ENCODE measurements around the gene PPP4R4. TPM values are rescaled to one million over a fixed set of nuclear protein-coding genes. Genes with fewer than 3 reads are reported as not detected.

The PPP4R4 gene
- total and polyA plus RNA-seq, 4 donors: 0.08 to 0.93 (median 0.10) TPM; not detected in 1

DNA sequence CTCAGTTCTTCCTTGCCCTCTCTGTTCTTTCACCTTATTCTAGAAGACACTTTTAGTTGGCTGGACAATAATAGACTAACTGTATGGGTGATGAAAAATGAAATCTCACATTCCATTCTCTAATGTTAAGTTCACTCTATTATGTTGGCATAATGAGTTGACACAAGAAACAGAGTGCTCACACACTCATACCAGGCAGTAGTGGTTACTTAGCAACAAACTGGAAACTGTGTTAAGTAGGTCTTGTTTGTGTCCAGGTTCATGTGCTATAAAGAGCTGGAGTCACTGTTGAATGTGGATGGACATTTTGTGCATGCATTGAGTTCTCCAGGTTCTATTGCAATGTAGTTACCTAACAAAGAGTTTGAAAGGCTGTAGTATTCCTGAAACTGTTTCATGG is 16.9 kb upstream of the PPP4R4 start:
- no peaks in the 10 kb centered on the region for H3K36me3 ChIP-seq (ENCODE audit: control insufficient read depth in 1 of 2, insufficient read depth in 2 of 2, low read length in 1 of 2)
- no peaks in the 10 kb centered on the region for H3K4me1 ChIP-seq (ENCODE audit: control insufficient read depth in 1 of 2, insufficient read depth in 2 of 2, low read length in 2 of 2)
- ATAC-seq (ENCODE audit: low FRiP score) (no peak), DNase-seq (no peak)
- H3K4me3 ChIP-seq (ENCODE audit: low read length in 2 of 2): no peak overlapping the region
- no peaks in the 10 kb centered on the region for H3K27me3 ChIP-seq (ENCODE audit: control insufficient read depth in 1 of 2, insufficient read depth in 2 of 2, low read length in 1 of 2)
- intact Hi-C loops (cut with DNase I): no loop called here
- H3K27ac ChIP-seq (ENCODE audit: low read depth in 1 of 2, low read length in 2 of 2): no peak overlapping the region
- no peaks in the 10 kb centered on the region for H3K9me3 ChIP-seq (ENCODE audit: control insufficient read depth, low read length)

DNA sequence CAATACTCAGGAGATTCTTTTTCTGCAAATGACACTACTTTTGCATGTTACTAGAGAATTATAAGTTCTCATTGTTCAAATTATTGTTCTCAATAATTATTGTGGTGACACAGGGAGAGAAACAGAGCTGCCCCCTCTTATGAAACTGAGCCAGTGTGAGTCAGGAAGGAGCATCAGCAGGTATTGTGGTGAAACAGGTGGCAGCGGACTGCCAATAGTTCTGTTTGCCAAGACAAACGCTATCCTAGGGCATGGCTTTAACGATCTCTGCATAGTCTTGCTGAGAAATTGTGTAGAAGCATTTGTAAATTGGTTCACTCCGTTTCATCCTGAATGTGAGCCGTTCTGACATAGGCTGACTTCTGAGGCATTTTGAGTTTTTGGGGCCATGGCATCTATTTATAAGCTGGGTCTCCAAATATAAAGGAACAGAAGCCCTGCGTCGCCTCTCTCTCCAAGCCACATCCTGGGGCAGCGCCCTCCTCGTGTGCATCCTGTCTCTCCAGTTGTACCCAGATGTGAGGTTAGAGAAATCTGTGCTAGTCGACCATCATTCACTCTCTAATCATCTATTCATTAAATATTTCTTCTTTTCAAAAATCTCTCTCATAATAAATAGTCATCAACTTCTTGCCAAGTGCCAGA is 15.8 kb upstream of the PPP4R4 start:
- Histone ChIP-seq H3K27ac (ENCODE audit: low read depth in 1 of 2, low read length in 2 of 2) (no peak overlapping the region), H3K4me1 (ENCODE audit: control insufficient read depth in 1 of 2, insufficient read depth in 2 of 2, low read length in 2 of 2) (no peaks in the 10 kb centered on the region), H3K4me3 (ENCODE audit: low read length in 2 of 2) (no peak overlapping the region), H3K36me3 (ENCODE audit: control insufficient read depth in 1 of 2, insufficient read depth in 2 of 2, low read length in 1 of 2) (no peaks in the 10 kb centered on the region), H3K9me3 (ENCODE audit: control insufficient read depth, low read length) (no peaks in the 10 kb centered on the region), H3K27me3 (ENCODE audit: control insufficient read depth in 1 of 2, insufficient read depth in 2 of 2, low read length in 1 of 2) (no peaks in the 10 kb centered on the region)
- intact Hi-C loops (cut with DNase I): no loop called here
- ATAC-seq (ENCODE audit: low FRiP score) (no peak), DNase-seq (no peak)
- 70 to 71% methylated on average over 10 of the region's 10 CpGs for WGBS, 2 donors

DNA sequence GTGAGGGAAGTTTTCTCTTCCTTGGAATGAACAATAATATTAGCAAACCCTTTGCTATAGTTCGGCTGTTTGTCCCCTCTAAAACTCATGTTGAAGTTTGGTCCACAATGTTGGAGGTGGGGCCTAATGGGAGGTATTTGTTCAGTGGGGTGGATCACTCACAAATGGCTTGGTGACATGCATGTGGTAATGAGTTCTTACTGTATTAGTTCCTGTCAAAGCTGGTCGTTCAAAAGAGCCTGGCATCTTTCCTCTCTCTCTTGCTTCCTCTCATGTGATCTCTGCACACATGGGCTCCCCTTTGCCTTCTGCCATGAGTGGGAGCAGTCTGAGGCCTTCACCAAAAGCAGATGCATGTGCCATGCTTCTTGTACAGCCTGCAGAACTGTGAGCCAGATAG is 13.1 kb upstream of the PPP4R4 start:
- no peaks in the 10 kb centered on the region for H3K36me3 ChIP-seq (ENCODE audit: control insufficient read depth in 1 of 2, insufficient read depth in 2 of 2, low read length in 1 of 2)
- intact Hi-C loops (cut with DNase I): no loop called here
- H3K27me3 ChIP-seq (ENCODE audit: control insufficient read depth in 1 of 2, insufficient read depth in 2 of 2, low read length in 1 of 2): no peaks in the 10 kb centered on the region
- no peaks in the 10 kb centered on the region for H3K9me3 ChIP-seq (ENCODE audit: control insufficient read depth, low read length)
- DNase-seq (no peak), ATAC-seq (ENCODE audit: low FRiP score) (no peak)
- H3K27ac ChIP-seq (ENCODE audit: low read depth in 1 of 2, low read length in 2 of 2): no peak overlapping the region
- H3K4me1 ChIP-seq (ENCODE audit: control insufficient read depth in 1 of 2, insufficient read depth in 2 of 2, low read length in 2 of 2): no peaks in the 10 kb centered on the region
- WGBS, 2 donors: 52 to 60% methylated on average over 2 of the region's 2 CpGs
- H3K4me3 ChIP-seq (ENCODE audit: low read length in 2 of 2): no peak overlapping the region

DNA sequence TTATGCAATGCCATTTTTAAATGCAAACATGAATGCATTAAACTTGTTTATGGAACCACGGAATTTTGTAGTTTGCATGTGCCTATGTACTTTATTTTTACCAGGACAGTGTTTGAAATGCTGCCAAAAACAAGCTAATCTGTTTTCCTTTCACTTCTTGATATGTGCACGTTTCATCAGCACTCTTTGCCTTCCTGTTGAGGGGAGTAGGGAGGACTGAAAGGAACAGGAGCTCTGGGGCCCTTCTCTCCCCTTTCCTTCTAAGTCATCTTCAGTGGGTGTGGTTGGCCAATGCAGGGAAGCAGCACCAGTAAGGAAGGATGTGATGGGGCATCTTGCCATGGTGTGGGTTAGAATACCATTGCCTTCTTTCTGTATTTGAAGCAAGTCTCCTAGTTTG is 12.1 kb upstream of the PPP4R4 start:
- Histone ChIP-seq H3K4me3 (ENCODE audit: low read length in 2 of 2) (no peak overlapping the region), H3K9me3 (ENCODE audit: control insufficient read depth, low read length) (no peaks in the 10 kb centered on the region), H3K27ac (ENCODE audit: low read depth in 1 of 2, low read length in 2 of 2) (no peak overlapping the region), H3K4me1 (ENCODE audit: control insufficient read depth in 1 of 2, insufficient read depth in 2 of 2, low read length in 2 of 2) (no peaks in the 10 kb centered on the region), H3K36me3 (ENCODE audit: control insufficient read depth in 1 of 2, insufficient read depth in 2 of 2, low read length in 1 of 2) (no peaks in the 10 kb centered on the region), H3K27me3 (ENCODE audit: control insufficient read depth in 1 of 2, insufficient read depth in 2 of 2, low read length in 1 of 2) (no peaks in the 10 kb centered on the region)
- ATAC-seq (ENCODE audit: low FRiP score) (no peak), DNase-seq (no peak)
- intact Hi-C loops (cut with DNase I): no loop called here
- WGBS, 2 donors: 2% methylated on average over 2 of the region's 2 CpGs

DNA sequence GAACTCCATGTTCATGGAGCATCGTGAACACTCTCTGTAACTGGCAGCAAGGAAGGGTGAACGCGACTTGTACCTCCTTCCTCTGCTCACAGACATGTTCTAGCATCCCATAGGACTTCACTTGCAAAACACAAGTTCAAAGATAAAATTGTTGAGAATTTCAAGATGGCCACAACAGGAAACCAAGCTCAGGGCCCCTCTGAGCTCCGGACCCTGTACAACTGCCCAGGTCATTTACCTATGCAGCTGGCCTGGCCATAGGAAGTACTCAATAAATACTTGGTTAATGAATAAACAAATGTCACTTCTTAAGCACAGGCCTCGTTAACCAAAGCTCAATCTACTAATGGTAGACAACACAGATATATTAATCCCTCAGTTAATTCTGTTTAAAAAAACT is 11.7 kb upstream of the PPP4R4 start:
- H3K9me3 ChIP-seq (ENCODE audit: control insufficient read depth, low read length): no peaks in the 10 kb centered on the region
- no peak overlapping the region for H3K4me3 ChIP-seq (ENCODE audit: low read length in 2 of 2)
- no peaks in the 10 kb centered on the region for H3K4me1 ChIP-seq (ENCODE audit: control insufficient read depth in 1 of 2, insufficient read depth in 2 of 2, low read length in 2 of 2)
- no peak for DNase-seq
- 85 to 95% methylated on average over 5 of the region's 5 CpGs for WGBS, 2 donors
- intact Hi-C loops (cut with DNase I): no loop called here
- no peak for ATAC-seq (ENCODE audit: low FRiP score)
- H3K27ac ChIP-seq (ENCODE audit: low read depth in 1 of 2, low read length in 2 of 2): no peak overlapping the region
- H3K36me3 ChIP-seq (ENCODE audit: control insufficient read depth in 1 of 2, insufficient read depth in 2 of 2, low read length in 1 of 2): no peaks in the 10 kb centered on the region
- no peaks in the 10 kb centered on the region for H3K27me3 ChIP-seq (ENCODE audit: control insufficient read depth in 1 of 2, insufficient read depth in 2 of 2, low read length in 1 of 2)

DNA sequence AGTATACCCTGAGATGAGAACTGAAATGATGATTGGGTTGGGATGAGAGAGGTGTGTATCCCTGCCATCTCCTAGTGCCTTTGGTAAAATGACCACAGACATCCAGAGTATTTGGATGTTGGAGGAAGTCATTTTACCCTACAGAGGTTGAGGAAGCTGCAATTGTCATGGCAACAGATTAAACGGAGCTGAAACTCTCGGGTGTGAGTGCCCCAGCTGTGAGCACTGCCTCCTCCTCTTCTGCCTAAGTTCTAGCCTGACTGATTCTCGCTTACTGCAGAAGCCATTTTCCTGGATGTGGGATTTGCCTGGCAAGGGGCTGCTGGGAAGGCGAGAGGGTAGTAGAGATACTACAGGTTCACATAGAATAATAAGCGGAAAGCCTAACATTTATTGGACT is 10.3 kb upstream of the PPP4R4 start:
- Histone ChIP-seq H3K27ac (ENCODE audit: low read depth in 1 of 2, low read length in 2 of 2) (no peak overlapping the region), H3K4me3 (ENCODE audit: low read length in 2 of 2) (no peak overlapping the region), H3K27me3 (ENCODE audit: control insufficient read depth in 1 of 2, insufficient read depth in 2 of 2, low read length in 1 of 2) (no peaks in the 10 kb centered on the region), H3K4me1 (ENCODE audit: control insufficient read depth in 1 of 2, insufficient read depth in 2 of 2, low read length in 2 of 2) (no peaks in the 10 kb centered on the region), H3K9me3 (ENCODE audit: control insufficient read depth, low read length) (no peaks in the 10 kb centered on the region), H3K36me3 (ENCODE audit: control insufficient read depth in 1 of 2, insufficient read depth in 2 of 2, low read length in 1 of 2) (no peaks in the 10 kb centered on the region)
- intact Hi-C loops (cut with DNase I): no loop called here
- WGBS, 2 donors: 80 to 81% methylated on average over 5 of the region's 5 CpGs
- DNase-seq (no peak), ATAC-seq (ENCODE audit: low FRiP score) (no peak)

DNA sequence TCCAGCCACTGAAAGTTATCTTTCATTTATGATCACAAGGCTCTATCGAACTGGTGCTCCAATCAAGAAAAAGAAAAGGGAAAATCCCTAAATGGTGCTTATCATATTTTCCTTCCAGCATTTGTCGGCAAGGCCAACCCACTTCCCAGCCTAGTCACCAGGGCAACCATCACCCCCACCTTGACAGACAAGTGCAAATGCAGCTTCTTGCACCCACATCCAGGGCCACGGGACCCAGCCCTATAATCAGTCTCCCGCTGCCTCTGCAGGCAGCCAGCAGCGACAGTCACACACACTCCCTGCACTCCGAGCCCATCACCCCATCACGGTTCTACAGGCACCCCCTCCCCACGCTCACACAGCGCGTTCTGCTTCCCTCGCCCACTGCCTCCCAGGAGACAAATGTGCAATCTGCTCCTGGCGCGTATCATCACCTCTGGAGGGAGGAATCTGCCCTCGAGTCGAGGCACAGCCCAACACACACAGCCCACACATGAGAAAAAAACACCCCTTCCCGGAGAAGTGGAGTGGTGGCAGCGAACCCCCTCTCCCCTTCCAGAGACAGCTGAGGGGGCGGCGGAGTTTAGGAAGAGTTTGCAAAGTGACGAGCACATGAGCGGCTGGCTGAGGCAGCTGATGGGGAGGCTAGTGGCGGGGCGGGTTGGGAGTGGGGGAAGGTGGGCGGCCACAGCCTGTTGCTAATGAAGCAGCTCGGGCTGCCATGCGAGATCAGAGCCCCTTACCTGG is 9.3 kb upstream of the PPP4R4 start:
- Histone ChIP-seq H3K9me3 (ENCODE audit: control insufficient read depth, low read length) (no peaks in the 10 kb centered on the region), H3K27ac (ENCODE audit: low read depth in 1 of 2, low read length in 2 of 2) (no peak overlapping the region), H3K36me3 (ENCODE audit: control insufficient read depth in 1 of 2, insufficient read depth in 2 of 2, low read length in 1 of 2) (no peaks in the 10 kb centered on the region), H3K4me3 (ENCODE audit: low read length in 2 of 2) (no peak overlapping the region), H3K4me1 (ENCODE audit: control insufficient read depth in 1 of 2, insufficient read depth in 2 of 2, low read length in 2 of 2) (no peaks in the 10 kb centered on the region), H3K27me3 (ENCODE audit: control insufficient read depth in 1 of 2, insufficient read depth in 2 of 2, low read length in 1 of 2) (no peaks in the 10 kb centered on the region)
- 13 to 19% methylated on average over 25 to 26 of the region's 26 CpGs for WGBS, 2 donors
- no peak for ATAC-seq (ENCODE audit: low FRiP score)
- intact Hi-C loops (cut with DNase I): no loop called here
- DNase-seq: no peak

DNA sequence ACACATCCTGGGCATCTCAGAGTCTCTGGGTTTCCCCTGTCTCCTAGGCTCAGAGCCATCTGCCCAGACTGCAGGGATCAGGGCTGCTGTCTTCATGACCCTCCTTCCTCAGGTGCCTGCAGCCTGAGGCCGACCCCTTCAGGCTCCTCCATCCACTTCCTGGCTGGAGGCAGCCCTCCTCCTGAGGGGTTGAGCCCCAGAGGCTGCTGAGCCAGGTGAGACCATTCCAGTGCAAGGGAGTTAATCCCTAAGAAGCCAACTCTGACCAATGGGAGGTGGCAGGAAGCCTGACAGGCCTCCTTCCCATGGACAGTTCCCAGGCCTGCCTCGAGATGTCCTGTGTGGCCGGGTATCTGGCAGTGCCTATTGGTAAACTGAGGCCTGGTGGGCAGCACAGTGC is 8.4 kb upstream of the PPP4R4 start:
- ATAC-seq (ENCODE audit: low FRiP score): no peak
- intact Hi-C loops (cut with DNase I): no loop called here
- 85 to 86% methylated on average over 3 of the region's 3 CpGs for WGBS, 2 donors

DNA sequence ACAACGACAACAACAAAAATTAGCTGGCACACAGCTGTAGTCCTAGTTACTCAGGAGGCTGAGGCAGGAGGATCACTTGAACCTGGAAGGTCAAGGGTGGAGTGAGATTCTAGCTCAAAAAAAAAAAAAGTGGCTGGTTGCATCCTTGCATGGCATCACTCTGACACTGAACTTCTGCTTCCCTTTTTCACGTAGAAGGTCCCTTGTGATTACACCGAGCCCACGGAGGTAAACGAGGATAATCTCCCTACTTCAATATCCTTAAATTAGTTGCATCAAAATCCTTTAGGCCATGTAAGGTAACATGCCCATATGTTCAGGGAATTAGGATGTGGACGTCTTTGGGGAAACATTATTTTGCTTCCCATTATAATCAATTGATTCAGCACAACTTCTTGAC is 4.0 kb upstream of the PPP4R4 start:
- WGBS, 2 donors: 83 to 87% methylated on average over 6 of the region's 6 CpGs
- ATAC-seq (ENCODE audit: low FRiP score): no peak
- Histone ChIP-seq H3K27me3 (ENCODE audit: control insufficient read depth in 1 of 2, insufficient read depth in 2 of 2, low read length in 1 of 2) (no peaks in the 10 kb centered on the region), H3K36me3 (ENCODE audit: control insufficient read depth in 1 of 2, insufficient read depth in 2 of 2, low read length in 1 of 2) (no peaks in the 10 kb centered on the region), H3K4me3 (ENCODE audit: low read length in 2 of 2) (no peak overlapping the region), H3K27ac (ENCODE audit: low read depth in 1 of 2, low read length in 2 of 2) (no peak overlapping the region), H3K4me1 (ENCODE audit: control insufficient read depth in 1 of 2, insufficient read depth in 2 of 2, low read length in 2 of 2) (no peaks in the 10 kb centered on the region), H3K9me3 (ENCODE audit: control insufficient read depth, low read length) (no peaks in the 10 kb centered on the region)
- intact Hi-C loops (cut with DNase I): no loop called here
- no peak for DNase-seq

More for the DNA sequence above, 8.4 kb upstream of the PPP4R4 start:
- H3K36me3 ChIP-seq (ENCODE audit: control insufficient read depth in 1 of 2, insufficient read depth in 2 of 2, low read length in 1 of 2): no peaks in the 10 kb centered on the region
- H3K9me3 ChIP-seq (ENCODE audit: control insufficient read depth, low read length): no peaks in the 10 kb centered on the region
- no peaks in the 10 kb centered on the region for H3K4me1 ChIP-seq (ENCODE audit: control insufficient read depth in 1 of 2, insufficient read depth in 2 of 2, low read length in 2 of 2)
- H3K27ac ChIP-seq (ENCODE audit: low read depth in 1 of 2, low read length in 2 of 2): no peak overlapping the region
- DNase-seq: no peak
- no peak overlapping the region for H3K4me3 ChIP-seq (ENCODE audit: low read length in 2 of 2)
- no peaks in the 10 kb centered on the region for H3K27me3 ChIP-seq (ENCODE audit: control insufficient read depth in 1 of 2, insufficient read depth in 2 of 2, low read length in 1 of 2)

Data from aorta (tissue), 5 donors.